ENCODE results near the gene ALG2. TPM values are rescaled to one million over a fixed set of nuclear protein-coding genes. Genes with fewer than 3 reads are reported as not detected.
A peak's percentile ranks its signal among the peaks of the same experiment; 100 is the strongest.
"Not testable (repeated sequence)": the region's sequence is repeated elsewhere in the genome, so short reads cannot be mapped to it uniquely, and the experiment has no call there.

The ALG2 gene
- polyA plus RNA-seq, 3 donors, result 49.2 to 52.1 (median 50.5) TPM

- no peak for DNase-seq (ENCODE audit: low read depth in 3 of 3, low spot score in 2 of 3)
Observed at GRCh38 chr9:99197124-99197630, 24.6 kb downstream of the ALG2 start.

- DNase-seq (ENCODE audit: low read depth in 3 of 3, low spot score in 2 of 3), result not testable (repeated sequence)
Observed at GRCh38 chr9:99196484-99196883, 25.3 kb downstream of the ALG2 start.

- DNase-seq (ENCODE audit: low read depth in 3 of 3, low spot score in 2 of 3), result no peak
Observed at GRCh38 chr9:99193466-99193821, 28.3 kb downstream of the ALG2 start.

- no peak for DNase-seq (ENCODE audit: low read depth in 3 of 3, low spot score in 2 of 3)
Observed at GRCh38 chr9:99192786-99193465, 28.8 kb downstream of the ALG2 start.

- DNase-seq (ENCODE audit: low read depth in 3 of 3, low spot score in 2 of 3), result no peak
Observed at GRCh38 chr9:99190597-99191283, 31.0 kb downstream of the ALG2 start.

- no peak for DNase-seq (ENCODE audit: low read depth in 3 of 3, low spot score in 2 of 3)
Observed at GRCh38 chr9:99189887-99190596, 31.7 kb downstream of the ALG2 start.

GRCh38 chr9:99189186-99189585 lies 32.6 kb downstream of the ALG2 start:
- no peak for DNase-seq (ENCODE audit: low read depth in 3 of 3, low spot score in 2 of 3)

GRCh38 chr9:99187311-99187710 lies 34.4 kb downstream of the ALG2 start:
- no peak for DNase-seq (ENCODE audit: low read depth in 3 of 3, low spot score in 2 of 3)

GRCh38 chr9:99185934-99186333 lies 35.8 kb downstream of the ALG2 start:
- DNase-seq (ENCODE audit: low read depth in 3 of 3, low spot score in 2 of 3), result no peak

GRCh38 chr9:99185348-99185632 lies 36.5 kb downstream of the ALG2 start:
- DNase-seq (ENCODE audit: low read depth in 3 of 3, low spot score in 2 of 3), result no peak

- peak; percentile 86 to 87 (median 86) for DNase-seq (ENCODE audit: low read depth in 3 of 3, low spot score in 2 of 3)
Observed at GRCh38 chr9:99184475-99185347, 37.0 kb downstream of the ALG2 start.

GRCh38 chr9:99184110-99184474 lies 37.6 kb downstream of the ALG2 start:
- no peak for DNase-seq (ENCODE audit: low read depth in 3 of 3, low spot score in 2 of 3)

- no peak for DNase-seq (ENCODE audit: low read depth in 3 of 3, low spot score in 2 of 3)
Observed at GRCh38 chr9:99183616-99184015, 38.1 kb downstream of the ALG2 start.

- no peak for DNase-seq (ENCODE audit: low read depth in 3 of 3, low spot score in 2 of 3)
Observed at GRCh38 chr9:99182356-99182755, 39.4 kb downstream of the ALG2 start.

GRCh38 chr9:99181621-99182020 lies 40.1 kb downstream of the ALG2 start:
- DNase-seq (ENCODE audit: low read depth in 3 of 3, low spot score in 2 of 3), result no peak

- no peak for DNase-seq (ENCODE audit: low read depth in 3 of 3, low spot score in 2 of 3)
Observed at GRCh38 chr9:99181206-99181605, 40.5 kb downstream of the ALG2 start.

- DNase-seq (ENCODE audit: low read depth in 3 of 3, low spot score in 2 of 3), result no peak
Observed at GRCh38 chr9:99180662-99181061, 41.1 kb downstream of the ALG2 start.

GRCh38 chr9:99180199-99180598 lies 41.5 kb downstream of the ALG2 start:
- no peak for DNase-seq (ENCODE audit: low read depth in 3 of 3, low spot score in 2 of 3)

GRCh38 chr9:99178912-99179872 lies 42.5 kb downstream of the ALG2 start:
- no peak for DNase-seq (ENCODE audit: low read depth in 3 of 3, low spot score in 2 of 3)

Measured in right renal cortex interstitium (tissue), 3 donors.